ENCODE measurements around the gene CACNA1A. TPM values are rescaled to one million over a fixed set of nuclear protein-coding genes. Genes with fewer than 3 reads are reported as not detected.
"Not testable (repeated sequence)": the region's sequence is repeated elsewhere in the genome, so short reads cannot be mapped to it uniquely, and the experiment has no call there.

CACNA1A gene
- total RNA-seq, 2 experiments from 2014 or later: 0.19 to 0.78 TPM

GRCh38 chr19:13427273-13428051 lies 78.8 kb downstream of the CACNA1A start:
- intact Hi-C loops (cut with micrococcal nuclease; ENCODE audit: unreplicated experiment): no loop called here
- Histone ChIP-seq H3K4me1 (ENCODE audit: insufficient read depth, low read length, poor library complexity, severe bottlenecking) (no peaks in the 10 kb centered on the region), H3K27ac (ENCODE audit: low read depth, low read length, poor library complexity, severe bottlenecking) (no peak overlapping the region), H2AFZ (ENCODE audit: low read length) (no peak overlapping the region), H3K4me2 (ENCODE audit: low read length) (no peak overlapping the region), H3K9me2 (ENCODE audit: insufficient read depth, low read length) (no peaks in the 10 kb centered on the region), H3K9me3 (ENCODE audit: low read length) (no peaks in the 10 kb centered on the region), H4K20me1 (ENCODE audit: insufficient read depth, low read length) (no peaks in the 10 kb centered on the region), H3K4me3 (ENCODE audit: low read depth, low read length, poor library complexity, severe bottlenecking) (no peak overlapping the region), H3K36me3 (ENCODE audit: insufficient read depth, low read length) (no peaks in the 10 kb centered on the region), H3K79me2 (ENCODE audit: insufficient read depth, low read depth, low read length) (no peaks in the 10 kb centered on the region)
- ChIA-PET POLR2A (no interaction called here), CTCF (ENCODE audit: unreplicated experiment) (no interaction called here)
- no peak for DNase-seq (ENCODE audit: low spot score)
- no TSS peak for BruUV-seq (replicated peaks)
- TF ChIP-seq EZH2phosphoT487 (IDR thresholded peaks at IDR 0.05; ENCODE audit: borderline replicate concordance, low read depth, low read length) (no peak), CTCF (conservative IDR thresholded peaks at IDR 0.05; ENCODE audit: low read length) (no peak)

- BruUV-seq (replicated peaks); intact Hi-C loops (cut with micrococcal nuclease; ENCODE audit: unreplicated experiment): not testable (repeated sequence)
- POLR2A ChIA-PET: interaction anchor here (0.7 kb wide), 1 partner anchor 22 kb away, joined by 3 read pairs; no protein-coding TSS in a partner anchor
These were observed 80.4 kb downstream of the CACNA1A start for GRCh38 chr19:13425875-13426274.

GRCh38 chr19:13425151-13425550 lies 81.1 kb downstream of the CACNA1A start:
- no peaks in the 10 kb centered on the region for H3K4me1 ChIP-seq (ENCODE audit: insufficient read depth, low read length, poor library complexity, severe bottlenecking)
- DNase-seq (ENCODE audit: low spot score): no peak
- intact Hi-C loops (cut with micrococcal nuclease; ENCODE audit: unreplicated experiment): no loop called here
- H3K9me2 ChIP-seq (ENCODE audit: insufficient read depth, low read length): no peaks in the 10 kb centered on the region
- no peaks in the 10 kb centered on the region for H3K36me3 ChIP-seq (ENCODE audit: insufficient read depth, low read length)
- ChIA-PET CTCF (ENCODE audit: unreplicated experiment) (no interaction called here), POLR2A (interaction anchor here (0.6 kb wide), 1 partner anchor 58 kb away, joined by 3 read pairs; no protein-coding TSS in a partner anchor)
- H3K4me2 ChIP-seq (ENCODE audit: low read length): no peak overlapping the region
- no peak overlapping the region for H3K27ac ChIP-seq (ENCODE audit: low read depth, low read length, poor library complexity, severe bottlenecking)
- H3K79me2 ChIP-seq (ENCODE audit: insufficient read depth, low read depth, low read length): no peaks in the 10 kb centered on the region
- BruUV-seq (replicated peaks): no TSS peak
- H3K9me3 ChIP-seq (ENCODE audit: low read length): no peaks in the 10 kb centered on the region; the same call in 1 of the 2 replicates
- no peaks in the 10 kb centered on the region for H4K20me1 ChIP-seq (ENCODE audit: insufficient read depth, low read length)
- TF ChIP-seq EZH2phosphoT487 (IDR thresholded peaks at IDR 0.05; ENCODE audit: borderline replicate concordance, low read depth, low read length): no peak
- TF ChIP-seq CTCF (conservative IDR thresholded peaks at IDR 0.05; ENCODE audit: low read length): no peak
- H3K4me3 ChIP-seq (ENCODE audit: low read depth, low read length, poor library complexity, severe bottlenecking): no peak overlapping the region
- no peak overlapping the region for H2AFZ ChIP-seq (ENCODE audit: low read length)

More at GRCh38 chr19:13425875-13426274, 80.4 kb downstream of the CACNA1A start:
- DNase-seq (ENCODE audit: low spot score); H3K4me3 ChIP-seq (ENCODE audit: low read depth, low read length, poor library complexity, severe bottlenecking); H3K9me2 ChIP-seq (ENCODE audit: insufficient read depth, low read length); H3K4me1 ChIP-seq (ENCODE audit: insufficient read depth, low read length, poor library complexity, severe bottlenecking); H3K36me3 ChIP-seq (ENCODE audit: insufficient read depth, low read length); CTCF ChIA-PET (ENCODE audit: unreplicated experiment); H4K20me1 ChIP-seq (ENCODE audit: insufficient read depth, low read length); H3K4me2 ChIP-seq (ENCODE audit: low read length); H2AFZ ChIP-seq (ENCODE audit: low read length); H3K9me3 ChIP-seq (ENCODE audit: low read length); H3K27ac ChIP-seq (ENCODE audit: low read depth, low read length, poor library complexity, severe bottlenecking); H3K79me2 ChIP-seq (ENCODE audit: insufficient read depth, low read depth, low read length): not testable (repeated sequence)
